GM10266 (cell line): Measurements from ENCODE around the gene IL7R.

ENCODE experiments used
- DNase-seq: peaks from one replicate; pipeline ENCODE4 v3.0.0; 2012; ENCODE audit errors: extremely low spot score
- CTCF ChIP-seq: IDR thresholded peaks from 2 replicates; pipeline ENCODE4 v1.5.1; 2012; ENCODE audit warnings: mild to moderate bottlenecking, low read depth; ENCODE audit not compliant: control insufficient read depth, insufficient read depth; ENCODE audit errors: missing control alignments

IL7R gene

DNA sequence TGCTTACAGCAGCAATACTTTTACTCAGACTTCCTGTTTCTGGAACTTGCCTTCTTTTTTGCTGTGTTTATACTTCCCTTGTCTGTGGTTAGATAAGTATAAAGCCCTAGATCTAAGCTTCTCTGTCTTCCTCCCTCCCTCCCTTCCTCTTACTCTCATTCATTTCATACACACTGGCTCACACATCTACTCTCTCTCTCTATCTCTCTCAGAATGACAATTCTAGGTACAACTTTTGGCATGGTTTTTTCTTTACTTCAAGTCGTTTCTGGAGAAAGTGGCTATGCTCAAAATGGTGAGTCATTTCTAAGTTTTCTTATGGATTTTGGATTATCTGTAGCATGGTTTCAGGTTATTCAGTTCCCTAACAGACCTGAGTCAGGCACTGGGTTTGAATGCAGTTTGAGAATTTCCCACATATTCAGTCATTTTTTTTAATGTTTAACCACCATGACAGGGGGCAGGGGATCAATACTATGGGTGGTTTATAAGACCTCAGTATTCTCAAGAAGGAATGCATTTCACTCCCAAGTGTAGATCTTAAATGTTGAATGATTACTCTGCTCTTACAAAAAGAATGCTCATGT is at the start of gene IL7R:
IL7R (plus strand) TSS at position 127 of the 587 bp plus-strand sequence; CDS start at position 214, 87 bp downstream.
- TF ChIP-seq CTCF: no peak

DNA sequence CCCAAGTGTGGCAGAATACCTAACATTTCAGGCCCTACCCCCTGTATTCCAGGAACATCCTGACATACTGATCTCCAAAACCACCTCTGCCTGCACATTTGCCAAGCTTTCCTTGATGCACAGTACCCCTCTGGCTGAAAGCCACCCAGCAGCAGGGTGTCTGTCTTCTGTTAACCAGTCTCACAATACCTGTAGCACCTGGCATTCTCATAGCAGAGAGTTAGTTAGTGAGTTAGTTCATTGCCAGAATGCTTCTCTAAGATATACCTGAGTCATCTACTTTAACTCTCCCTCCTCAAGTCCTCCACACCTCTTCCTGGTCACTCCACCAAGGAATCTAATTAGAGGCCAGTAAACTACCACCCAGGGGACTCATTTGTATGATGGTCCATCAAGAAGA is 46.1 kb upstream of the IL7R start:
- TF ChIP-seq CTCF: no peak

More for the DNA sequence above, at the start of gene IL7R:
- DNase-seq: no peak

GRCh38 chr5:35811108-35811741 is 45.5 kb upstream of the IL7R start:
- no peak for TF ChIP-seq CTCF
- DNase-seq: no peak

More for the DNA sequence above, 46.1 kb upstream of the IL7R start:
- no peak for DNase-seq

DNA sequence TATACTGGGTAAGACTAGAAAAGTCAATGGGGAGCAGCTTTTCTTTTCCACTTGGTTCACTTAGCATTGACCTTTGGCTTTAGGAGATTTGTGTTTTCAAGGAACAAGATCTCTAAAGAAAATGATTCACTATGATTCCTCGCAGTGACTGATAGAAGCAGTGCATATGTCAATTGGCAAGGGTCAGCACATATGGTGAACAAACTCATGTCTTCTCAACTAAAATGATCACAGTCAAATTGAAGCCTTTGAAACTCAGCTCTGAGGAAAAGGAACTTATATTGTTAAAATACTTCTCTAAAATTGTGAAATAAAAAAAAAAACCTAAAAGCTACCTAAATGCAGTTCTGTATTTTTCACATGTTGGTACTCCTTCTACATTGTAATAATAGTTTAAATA is 43.2 kb upstream of the IL7R start:
- DNase-seq: no peak
- no peak for TF ChIP-seq CTCF

DNA sequence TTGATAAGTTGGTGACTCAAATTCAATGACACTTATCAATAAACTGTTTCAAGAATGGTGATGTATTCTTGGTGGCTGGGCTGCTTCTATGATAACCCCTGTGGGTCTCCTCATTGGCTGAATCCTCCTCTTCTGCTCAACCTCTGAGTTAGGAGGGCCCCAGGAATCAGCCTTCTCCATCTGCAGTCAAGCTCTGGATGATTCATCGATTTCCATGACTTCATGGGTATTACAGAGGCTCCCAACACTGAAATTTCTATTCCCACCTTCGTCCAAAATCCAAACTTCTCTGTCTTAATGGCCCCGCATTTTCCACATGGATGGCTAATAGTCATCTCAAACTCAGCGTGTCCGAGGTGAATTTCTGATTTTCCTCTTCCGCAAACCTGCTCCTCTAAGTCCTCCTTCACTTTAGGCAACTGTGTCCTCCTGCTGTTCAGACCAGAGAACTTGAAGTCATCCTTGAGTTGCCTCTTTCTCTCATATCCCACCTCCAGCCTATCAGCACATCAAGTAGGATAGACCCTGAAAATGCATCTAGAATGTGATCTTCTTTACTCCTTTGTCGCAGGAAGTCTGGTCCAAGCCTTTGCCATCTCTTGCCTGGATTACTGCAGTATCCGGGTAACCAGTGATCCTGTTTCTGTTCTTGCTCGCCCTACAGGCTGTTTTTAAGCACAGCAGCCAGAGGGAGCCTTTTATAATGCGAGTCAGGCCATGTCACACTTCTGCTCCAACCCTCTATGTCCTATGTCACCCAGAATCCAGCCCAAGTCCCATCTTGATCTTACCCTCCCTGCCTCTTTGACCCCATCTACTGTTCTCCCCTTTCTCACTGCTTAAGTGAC is 41.4 kb upstream of the IL7R start:
- peak; percentile 53 for TF ChIP-seq CTCF
- DNase-seq: no peak

DNA sequence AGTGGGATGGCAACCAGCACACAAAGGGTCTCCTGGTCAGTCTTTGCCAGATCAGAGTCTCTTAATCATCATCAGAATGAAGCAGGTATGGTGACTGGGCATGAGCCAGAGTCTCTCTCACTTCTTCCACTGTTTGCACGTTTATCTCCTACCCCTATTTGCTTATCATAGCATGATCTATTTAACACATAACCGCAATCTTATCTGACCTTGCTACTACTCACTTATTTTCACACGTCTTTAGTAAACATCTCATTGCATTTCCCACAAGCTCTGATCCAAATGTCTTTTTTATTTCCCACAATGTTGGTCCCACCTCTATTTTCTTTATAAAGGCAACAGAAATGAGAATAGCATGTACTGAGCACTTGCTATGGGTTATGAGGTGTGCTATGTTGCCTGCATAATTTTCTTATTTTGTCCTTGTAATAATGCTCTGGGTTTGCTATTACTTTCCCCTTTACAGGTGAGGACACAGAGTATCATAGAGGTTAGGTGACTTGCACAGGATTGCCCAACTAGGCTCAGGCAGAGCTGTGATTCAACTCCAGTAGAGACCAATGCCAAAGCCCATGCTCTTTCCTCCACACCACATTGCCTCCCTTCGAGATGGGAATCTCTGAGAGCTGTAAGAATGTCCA is 39.7 kb upstream of the IL7R start:
- no peak for DNase-seq
- no peak for TF ChIP-seq CTCF
